Measurements from ENCODE around the gene C1QTNF12. TPM values are rescaled to one million over a fixed set of nuclear protein-coding genes. Genes with fewer than 3 reads are reported as not detected.

C1QTNF12 gene
- total RNA-seq, 1 donor, result 0.36 TPM

DNA sequence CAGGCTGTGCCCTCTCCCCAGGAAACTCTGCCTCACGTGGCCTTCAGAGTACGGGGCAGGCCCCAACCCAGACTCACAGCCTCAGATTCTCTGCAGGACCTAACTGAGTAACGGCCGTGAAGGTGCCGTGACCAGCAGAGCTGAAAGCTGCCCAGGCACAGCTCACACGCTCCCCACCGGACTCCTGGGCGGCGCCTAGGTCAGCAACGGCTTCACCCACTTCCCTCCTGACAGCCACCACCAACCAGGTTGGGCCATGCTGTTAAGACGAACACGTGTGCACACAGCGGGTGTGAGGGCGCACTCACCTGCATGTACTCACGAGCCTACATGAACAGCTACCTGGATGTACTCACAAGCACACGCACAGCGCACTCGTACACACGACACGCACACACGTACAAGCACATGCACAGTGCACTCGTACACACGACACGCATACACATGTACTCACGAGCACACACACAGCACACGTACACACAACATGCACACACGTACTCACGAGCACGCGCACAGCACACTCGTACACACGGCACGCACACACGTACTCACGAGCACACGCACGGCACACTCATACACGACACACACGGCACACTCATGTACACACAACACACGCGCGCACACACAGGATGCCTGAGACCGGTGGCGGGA is 23.8 kb downstream of the C1QTNF12 start:
- DNase-seq (ENCODE audit: insufficient read length, low spot score, missing footprints), result no peak
- Histone ChIP-seq H3K9me3 (ENCODE audit: low read depth, low read length) (no peaks in the 10 kb centered on the region), H3K79me2 (ENCODE audit: insufficient read depth, low read length) (peaks cover 41% of the 10 kb centered on the region), H4K20me1 (ENCODE audit: insufficient read depth, low read length) (peaks cover 45% of the 10 kb centered on the region), H3K4me2 (ENCODE audit: insufficient read depth, low read length) (no peak overlapping the region), H3K4me1 (ENCODE audit: insufficient read depth, low read length) (no peaks in the 10 kb centered on the region), H3K4me3 (ENCODE audit: insufficient read depth, low read length) (no peak overlapping the region), H2AFZ (ENCODE audit: low read length) (no peak overlapping the region), H3K27ac (ENCODE audit: low read depth, low read length) (no peak overlapping the region), H3K27me3 (ENCODE audit: insufficient read depth, low read length) (no peaks in the 10 kb centered on the region), H3K36me3 (ENCODE audit: insufficient read depth, low read length) (peaks cover 23% of the 10 kb centered on the region)
- TF ChIP-seq, protein P1, sequence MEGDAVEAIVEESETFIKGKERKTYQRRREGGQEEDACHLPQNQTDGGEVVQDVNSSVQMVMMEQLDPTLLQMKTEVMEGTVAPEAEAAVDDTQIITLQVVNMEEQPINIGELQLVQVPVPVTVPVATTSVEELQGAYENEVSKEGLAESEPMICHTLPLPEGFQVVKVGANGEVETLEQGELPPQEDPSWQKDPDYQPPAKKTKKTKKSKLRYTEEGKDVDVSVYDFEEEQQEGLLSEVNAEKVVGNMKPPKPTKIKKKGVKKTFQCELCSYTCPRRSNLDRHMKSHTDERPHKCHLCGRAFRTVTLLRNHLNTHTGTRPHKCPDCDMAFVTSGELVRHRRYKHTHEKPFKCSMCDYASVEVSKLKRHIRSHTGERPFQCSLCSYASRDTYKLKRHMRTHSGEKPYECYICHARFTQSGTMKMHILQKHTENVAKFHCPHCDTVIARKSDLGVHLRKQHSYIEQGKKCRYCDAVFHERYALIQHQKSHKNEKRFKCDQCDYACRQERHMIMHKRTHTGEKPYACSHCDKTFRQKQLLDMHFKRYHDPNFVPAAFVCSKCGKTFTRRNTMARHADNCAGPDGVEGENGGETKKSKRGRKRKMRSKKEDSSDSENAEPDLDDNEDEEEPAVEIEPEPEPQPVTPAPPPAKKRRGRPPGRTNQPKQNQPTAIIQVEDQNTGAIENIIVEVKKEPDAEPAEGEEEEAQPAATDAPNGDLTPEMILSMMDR (IDR thresholded peaks at IDR 0.05; ENCODE audit: extremely low read depth, low read depth, low read length), result no peak

DNA sequence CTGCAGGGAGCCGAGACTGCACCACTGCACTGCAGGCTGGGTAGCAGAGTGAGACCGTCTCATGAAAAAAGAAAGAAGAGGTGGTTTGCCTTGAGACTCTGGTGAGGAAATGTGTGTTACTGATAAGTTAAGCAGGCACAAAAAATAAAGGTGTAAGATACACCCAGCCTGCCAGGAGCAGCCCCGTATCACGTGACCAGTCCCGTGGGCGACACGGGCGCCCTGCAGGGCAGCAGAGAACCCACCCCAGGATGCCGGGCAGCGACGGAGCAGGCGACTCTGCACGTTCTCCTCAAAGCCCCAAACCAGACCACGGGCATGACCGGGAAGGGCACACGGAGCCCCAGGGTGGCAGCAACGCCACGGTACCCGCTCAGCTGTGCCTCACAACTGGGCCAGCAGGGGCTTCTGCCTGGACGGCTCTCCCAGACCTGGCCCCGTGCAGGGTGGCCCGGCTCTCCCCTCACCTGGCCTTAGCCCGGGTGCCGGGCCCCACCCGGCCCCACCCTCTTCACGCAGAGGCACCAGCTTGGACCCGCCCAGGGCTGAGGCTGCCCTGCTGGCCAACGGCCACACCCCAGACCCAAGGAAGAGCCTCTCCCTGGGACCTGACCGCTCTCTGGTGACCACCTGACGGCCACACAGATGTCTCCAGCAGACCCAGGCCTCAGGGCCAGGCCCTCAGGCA is 24.5 kb downstream of the C1QTNF12 start:
- H3K4me1 ChIP-seq (ENCODE audit: insufficient read depth, low read length), result no peaks in the 10 kb centered on the region
- H3K9me3 ChIP-seq (ENCODE audit: low read depth, low read length), result no peaks in the 10 kb centered on the region
- peaks cover 21% of the 10 kb centered on the region for H3K36me3 ChIP-seq (ENCODE audit: insufficient read depth, low read length)
- peaks cover 35% of the 10 kb centered on the region for H3K79me2 ChIP-seq (ENCODE audit: insufficient read depth, low read length)
- TF ChIP-seq, protein P1 (IDR thresholded peaks at IDR 0.05; ENCODE audit: extremely low read depth, low read depth, low read length), result no peak
- no peak overlapping the region for H3K4me2 ChIP-seq (ENCODE audit: insufficient read depth, low read length)
- DNase-seq (ENCODE audit: insufficient read length, low spot score, missing footprints), result no peak
- no peaks in the 10 kb centered on the region for H3K27me3 ChIP-seq (ENCODE audit: insufficient read depth, low read length)
- no peak overlapping the region for H3K4me3 ChIP-seq (ENCODE audit: insufficient read depth, low read length)
- H2AFZ ChIP-seq (ENCODE audit: low read length), result no peak overlapping the region
- H3K27ac ChIP-seq (ENCODE audit: low read depth, low read length), result no peak overlapping the region
- H4K20me1 ChIP-seq (ENCODE audit: insufficient read depth, low read length), result peaks cover 41% of the 10 kb centered on the region

DNA sequence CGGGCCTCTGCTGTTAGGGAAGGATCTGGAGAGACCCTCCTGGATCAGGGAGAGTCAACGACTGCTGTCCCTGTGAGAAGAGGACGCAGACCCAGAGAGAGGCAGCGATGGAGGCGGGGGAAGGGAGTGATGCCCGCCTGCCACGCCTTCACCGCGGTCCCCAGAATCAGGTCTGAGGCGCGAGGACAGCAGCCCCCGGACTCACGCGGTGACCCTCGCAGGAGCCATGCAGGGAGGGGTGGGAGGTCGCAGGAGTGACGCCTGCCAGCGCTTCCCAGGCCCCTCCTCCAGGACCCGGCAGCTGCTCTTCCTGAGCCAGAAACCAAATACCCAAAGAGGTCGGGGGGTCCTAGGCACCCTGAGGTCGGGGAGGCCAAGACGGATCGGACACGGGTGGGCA is 26.3 kb downstream of the C1QTNF12 start:
- H4K20me1 ChIP-seq (ENCODE audit: insufficient read depth, low read length), result peaks cover 24% of the 10 kb centered on the region
- no peak overlapping the region for H3K27ac ChIP-seq (ENCODE audit: low read depth, low read length)
- TF ChIP-seq, protein P1 (IDR thresholded peaks at IDR 0.05; ENCODE audit: extremely low read depth, low read depth, low read length), result no peak
- H3K36me3 ChIP-seq (ENCODE audit: insufficient read depth, low read length), result peaks cover 27% of the 10 kb centered on the region
- H3K27me3 ChIP-seq (ENCODE audit: insufficient read depth, low read length), result no peaks in the 10 kb centered on the region
- H3K4me3 ChIP-seq (ENCODE audit: insufficient read depth, low read length), result no peak overlapping the region
- H3K79me2 ChIP-seq (ENCODE audit: insufficient read depth, low read length), result peaks cover 17% of the 10 kb centered on the region
- no peaks in the 10 kb centered on the region for H3K4me1 ChIP-seq (ENCODE audit: insufficient read depth, low read length)
- no peak for DNase-seq (ENCODE audit: insufficient read length, low spot score, missing footprints)
- H3K9me3 ChIP-seq (ENCODE audit: low read depth, low read length), result no peaks in the 10 kb centered on the region
- H3K4me2 ChIP-seq (ENCODE audit: insufficient read depth, low read length), result no peak overlapping the region
- no peak overlapping the region for H2AFZ ChIP-seq (ENCODE audit: low read length)

DNA sequence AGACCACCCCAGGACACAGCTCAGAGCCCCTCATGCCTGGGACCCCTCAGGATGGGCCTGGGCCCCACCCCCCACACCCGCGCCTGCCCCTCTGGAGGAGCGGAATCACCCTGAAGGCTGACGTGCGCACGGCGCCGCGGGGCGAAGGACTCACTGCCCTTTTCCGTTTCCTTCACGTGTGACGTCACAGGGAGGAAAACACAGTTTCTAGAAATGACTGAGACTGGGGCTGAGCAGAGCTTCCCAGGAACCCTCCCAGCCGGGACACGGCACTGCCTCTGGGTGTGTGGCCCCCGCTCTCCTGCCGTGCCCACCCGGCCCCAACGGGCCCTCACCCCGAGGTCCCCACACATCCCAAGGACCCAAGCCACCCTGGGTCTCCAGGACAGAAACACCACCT is 27.2 kb downstream of the C1QTNF12 start:
- Histone ChIP-seq H3K4me2 (ENCODE audit: insufficient read depth, low read length) (no peak overlapping the region), H3K4me3 (ENCODE audit: insufficient read depth, low read length) (no peak overlapping the region), H3K36me3 (ENCODE audit: insufficient read depth, low read length) (peaks cover 27% of the 10 kb centered on the region), H4K20me1 (ENCODE audit: insufficient read depth, low read length) (peaks cover 16% of the 10 kb centered on the region), H2AFZ (ENCODE audit: low read length) (no peak overlapping the region), H3K79me2 (ENCODE audit: insufficient read depth, low read length) (peaks cover 8% of the 10 kb centered on the region), H3K9me3 (ENCODE audit: low read depth, low read length) (no peaks in the 10 kb centered on the region), H3K27ac (ENCODE audit: low read depth, low read length) (no peak overlapping the region), H3K27me3 (ENCODE audit: insufficient read depth, low read length) (no peaks in the 10 kb centered on the region), H3K4me1 (ENCODE audit: insufficient read depth, low read length) (no peaks in the 10 kb centered on the region)
- no peak for DNase-seq (ENCODE audit: insufficient read length, low spot score, missing footprints)
- TF ChIP-seq, protein P1 (IDR thresholded peaks at IDR 0.05; ENCODE audit: extremely low read depth, low read depth, low read length), result no peak

All from osteoblast (primary cell).